GM12892 (cell line): Measurements from ENCODE around the gene DAPK2.

Source experiments
- POLR2A ChIP-seq: IDR thresholded peaks from 2 replicates; pipeline ENCODE4 v1.6.1; 2011; ENCODE audit warnings: low read depth, low read length, control low read depth
- POLR2AphosphoS5 ChIP-seq: IDR thresholded peaks from 2 replicates; pipeline ENCODE4 v1.6.1; 2011; ENCODE audit warnings: low read depth, low read length, control low read depth
- TAF1 ChIP-seq: IDR thresholded peaks from 2 replicates; pipeline ENCODE4 v1.6.1; 2011; ENCODE audit warnings: low read depth, mild to moderate bottlenecking, control low read depth, low read length, borderline replicate concordance

- no peak for TF ChIP-seq POLR2A
- TF ChIP-seq TAF1 = no peak
- TF ChIP-seq POLR2AphosphoS5 = no peak
Measured at GRCh38 chr15:63891079-63891767, 155.1 kb downstream of the DAPK2 start.
